ENCODE results near the gene SPI1.
A peak's percentile ranks its signal among the peaks of the same experiment; 100 is the strongest.

SPI1 gene

DNA sequence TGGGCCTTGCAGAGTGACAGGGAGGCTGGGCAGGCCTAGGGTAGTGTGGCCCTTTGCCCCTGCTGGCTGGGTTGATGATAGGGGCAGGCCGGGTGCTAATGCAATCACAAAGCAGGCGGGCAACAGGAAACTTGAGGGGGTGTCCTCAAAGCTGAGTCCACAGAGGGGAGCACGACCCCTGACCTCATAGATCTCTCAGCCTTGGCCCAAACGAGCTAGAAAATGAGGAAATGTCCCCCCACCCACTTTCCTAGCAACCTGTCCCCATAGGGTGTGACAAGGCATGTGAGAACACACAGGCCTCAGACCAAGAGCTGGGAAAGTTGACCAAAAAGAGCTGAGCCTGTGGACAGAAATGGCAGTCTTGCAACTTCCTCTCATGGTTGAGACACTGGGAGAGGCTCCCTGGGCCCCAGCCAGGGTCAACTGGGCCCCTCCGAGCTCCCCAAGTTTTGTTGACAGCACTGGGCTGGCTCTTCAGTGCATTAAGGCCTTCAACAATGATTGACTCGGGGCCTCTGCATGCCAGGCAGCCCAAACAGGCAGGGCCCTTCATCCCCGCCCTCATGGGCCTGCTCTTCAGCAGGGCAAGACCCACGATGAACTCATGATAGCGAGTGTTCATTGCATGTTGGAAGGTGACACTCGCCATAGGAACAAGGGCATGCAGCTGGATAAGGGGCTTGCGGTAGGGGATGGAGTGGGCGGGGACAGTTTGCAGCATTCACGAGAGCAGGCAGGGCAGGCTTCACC is 9.8 kb upstream of the SPI1 start:
- no peak for DNase-seq

DNA sequence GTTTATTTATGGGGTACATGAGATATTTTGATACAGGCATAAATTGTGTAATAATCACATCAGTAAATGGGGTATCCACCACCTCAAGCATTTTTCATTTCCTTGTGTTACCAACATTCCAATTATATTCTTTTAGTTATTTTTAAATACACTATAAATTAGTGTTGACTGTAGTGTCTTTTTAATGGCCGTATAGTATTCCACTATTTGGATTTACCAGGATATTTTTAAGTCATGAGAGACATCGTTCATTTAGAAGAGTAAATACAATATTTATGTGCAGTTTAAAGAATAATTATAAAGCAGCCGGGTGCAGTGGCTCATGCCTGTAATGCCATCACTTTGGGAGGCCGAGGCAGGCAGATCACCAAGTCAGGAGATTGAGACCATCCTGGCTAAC is 6.2 kb upstream of the SPI1 start:
- no peak for DNase-seq

DNA sequence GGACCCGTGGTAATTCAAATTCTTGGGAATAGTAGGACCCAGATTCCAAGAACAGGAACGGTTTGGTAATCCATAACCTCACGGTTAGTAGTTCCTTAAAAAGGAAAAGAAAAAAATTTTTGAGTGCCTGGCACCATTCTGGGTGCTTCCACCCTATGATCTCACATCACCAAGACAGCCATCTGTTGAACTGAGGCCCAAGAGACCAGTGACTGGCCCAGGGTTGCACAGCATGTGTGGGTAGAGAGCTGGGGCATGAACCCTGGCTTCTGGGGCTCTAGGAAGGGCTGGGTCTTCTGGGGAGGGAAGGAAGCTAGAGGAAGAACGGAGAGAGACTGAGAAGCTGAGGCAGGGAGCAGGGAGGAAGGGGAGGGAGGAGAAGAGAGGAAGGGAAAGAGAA is 4.7 kb upstream of the SPI1 start:
- DNase-seq, result no peak

DNA sequence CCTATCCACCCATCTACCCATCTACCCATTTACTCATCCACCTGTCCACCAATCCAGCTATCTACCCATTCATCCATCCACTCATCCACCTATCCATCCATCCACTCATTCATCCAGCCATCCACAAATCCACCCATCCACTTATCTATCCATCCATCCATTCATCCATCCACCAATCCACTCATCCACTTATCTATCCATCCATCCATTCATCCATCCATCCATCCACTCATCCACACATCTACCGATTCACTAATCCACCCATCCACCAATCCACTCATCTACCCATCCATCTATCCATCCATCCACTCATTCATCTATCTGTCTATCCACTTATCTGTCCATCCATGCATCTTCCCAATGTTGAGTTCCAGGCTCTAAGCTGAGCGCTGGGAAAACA is 1.7 kb upstream of the SPI1 start:
- no peak for DNase-seq

DNA sequence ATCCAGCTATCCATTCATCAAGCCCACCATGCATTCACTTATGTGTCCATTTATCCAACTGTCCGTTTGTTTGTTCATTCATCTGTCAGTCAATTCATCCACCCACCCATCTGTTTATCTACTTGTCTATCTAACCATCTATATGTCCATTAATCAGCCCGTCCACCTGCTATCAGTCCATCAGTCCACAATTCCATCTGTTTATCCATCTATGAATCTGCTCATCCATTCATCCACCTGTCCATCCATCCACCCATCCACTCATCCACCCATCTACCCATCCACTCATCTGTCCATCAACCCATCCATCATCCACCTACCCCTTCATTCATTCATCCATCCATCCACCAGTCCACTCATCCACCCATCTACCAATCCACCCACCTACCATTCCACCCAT is 970 bp upstream of the SPI1 start:
- DNase-seq, result no peak

DNA sequence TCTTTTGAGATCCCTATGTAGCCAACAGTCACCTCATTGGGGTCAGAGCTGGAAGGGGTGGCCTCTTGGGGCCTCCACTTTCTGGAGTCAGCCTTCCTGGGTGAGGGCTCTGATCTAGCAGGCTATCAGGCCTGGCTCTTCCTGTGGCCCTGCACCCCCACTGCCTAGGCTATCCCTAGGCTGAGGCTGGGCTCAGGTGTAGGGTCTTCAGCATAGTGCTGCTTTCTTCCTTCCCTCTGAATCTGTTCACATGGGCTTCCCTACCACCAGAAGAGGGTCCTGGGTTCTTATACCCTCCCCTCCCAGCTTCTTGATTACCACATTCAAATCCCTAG is 456 bp upstream of the SPI1 start:
- DNase-seq, result no peak

DNA sequence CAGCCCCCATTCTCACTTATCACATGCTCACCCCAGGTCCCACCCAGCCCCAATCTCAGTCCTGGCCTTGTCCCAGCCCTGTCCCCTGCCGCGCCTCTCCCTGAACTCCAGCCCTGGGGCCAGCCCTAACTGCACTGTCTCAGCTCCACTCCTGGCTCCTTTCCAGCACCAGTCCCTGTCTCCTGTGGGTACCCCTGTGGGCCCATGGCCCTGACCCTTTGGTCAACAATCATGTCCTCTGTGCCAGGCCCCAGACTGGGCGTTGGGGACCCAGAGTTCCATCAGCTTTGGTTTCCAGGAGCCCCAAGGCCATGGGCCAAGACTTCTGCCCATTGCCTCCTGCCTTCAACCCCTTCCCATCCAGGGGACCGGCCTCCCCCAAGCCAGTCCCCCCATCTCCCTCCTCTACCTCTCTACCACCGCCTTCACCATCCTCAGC is 757 bp downstream of the SPI1 start:
- no peak for DNase-seq

DNA sequence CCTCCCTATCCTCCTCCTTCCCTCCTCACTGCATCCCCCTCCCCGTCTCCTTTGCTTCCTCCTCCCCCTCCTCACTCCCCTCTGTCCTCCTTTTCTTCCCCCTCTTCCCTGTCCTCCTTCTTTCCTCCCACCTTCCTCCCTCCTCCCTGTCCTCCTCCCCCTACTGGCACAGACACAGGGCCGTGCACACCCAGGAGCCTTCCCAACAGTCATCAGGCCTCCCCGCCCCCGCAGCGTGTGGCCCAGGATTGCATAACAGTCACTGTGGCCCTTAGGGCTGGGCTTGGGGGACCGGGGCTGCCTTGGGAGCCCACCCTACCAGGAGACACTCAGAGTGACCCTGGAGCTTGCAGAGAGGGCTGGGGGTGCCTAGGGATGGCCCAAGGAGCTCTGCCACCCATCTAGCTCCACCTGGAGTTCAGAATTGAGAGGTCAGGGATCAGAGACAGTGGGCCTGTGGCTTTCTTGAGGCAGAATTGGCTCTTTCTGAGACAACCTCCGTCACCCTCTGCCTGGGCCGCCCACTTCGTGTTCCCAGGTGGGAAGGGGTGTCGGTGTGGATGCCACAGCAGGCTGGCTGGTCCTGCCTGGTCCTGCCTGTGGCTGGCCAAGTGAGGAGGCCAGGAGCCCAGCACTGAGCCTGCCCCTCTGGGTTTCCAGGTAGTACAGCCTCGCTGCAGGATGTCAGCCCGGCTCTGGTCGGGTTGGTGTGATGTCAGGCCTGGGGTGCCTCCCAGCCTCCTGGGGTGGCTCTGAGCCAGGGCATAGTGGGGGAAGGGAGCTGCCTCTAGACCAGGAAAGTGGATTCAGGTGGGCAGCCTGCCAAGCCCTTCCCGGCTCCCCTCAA is 1.6 kb downstream of the SPI1 start:
- no peak for DNase-seq

DNA sequence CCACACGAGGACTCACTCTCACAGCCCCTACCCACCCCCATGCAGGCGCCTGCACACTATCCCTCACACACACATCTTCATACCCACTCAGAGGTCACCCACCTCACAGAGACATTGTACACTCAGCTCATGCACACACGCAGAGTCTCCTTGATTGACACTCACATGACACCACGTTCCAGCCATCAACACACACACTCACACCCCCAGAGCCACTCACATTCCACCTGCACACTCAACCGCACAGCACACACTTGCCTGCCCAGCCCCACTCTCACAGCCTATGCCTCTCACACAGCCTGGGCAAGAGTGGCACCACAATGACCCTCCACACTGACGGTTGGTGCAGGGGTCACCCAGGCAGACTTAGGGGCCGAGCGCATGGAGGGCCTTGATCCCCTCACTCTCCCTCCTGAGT is 2.2 kb downstream of the SPI1 start:
- DNase-seq, result no peak

DNA sequence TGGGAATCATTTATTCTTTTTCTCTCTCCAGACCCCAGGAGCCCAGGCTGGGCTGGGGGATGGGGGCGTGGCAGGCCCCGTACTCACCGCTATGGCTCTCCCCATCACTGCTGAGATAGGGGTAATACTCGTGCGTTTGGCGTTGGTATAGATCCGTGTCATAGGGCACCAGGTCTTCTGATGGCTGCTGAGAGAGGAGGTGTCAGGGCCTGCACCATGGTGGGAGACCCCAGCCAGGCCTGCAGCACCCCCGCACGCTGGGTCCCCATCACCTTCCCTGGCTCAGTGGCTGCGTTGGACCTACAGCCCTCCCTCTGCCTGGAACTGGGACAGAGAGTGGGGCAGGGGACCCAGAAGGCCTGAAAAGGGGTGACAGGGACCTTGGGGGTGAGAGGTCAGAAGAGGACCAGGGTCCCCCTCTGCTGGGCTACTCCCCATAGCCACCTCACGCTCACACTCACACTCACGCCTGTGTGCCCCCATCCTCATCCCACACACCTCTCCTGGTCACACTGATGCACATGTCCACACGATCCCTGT is 2.7 kb downstream of the SPI1 start:
- DNase-seq, result no peak

DNA sequence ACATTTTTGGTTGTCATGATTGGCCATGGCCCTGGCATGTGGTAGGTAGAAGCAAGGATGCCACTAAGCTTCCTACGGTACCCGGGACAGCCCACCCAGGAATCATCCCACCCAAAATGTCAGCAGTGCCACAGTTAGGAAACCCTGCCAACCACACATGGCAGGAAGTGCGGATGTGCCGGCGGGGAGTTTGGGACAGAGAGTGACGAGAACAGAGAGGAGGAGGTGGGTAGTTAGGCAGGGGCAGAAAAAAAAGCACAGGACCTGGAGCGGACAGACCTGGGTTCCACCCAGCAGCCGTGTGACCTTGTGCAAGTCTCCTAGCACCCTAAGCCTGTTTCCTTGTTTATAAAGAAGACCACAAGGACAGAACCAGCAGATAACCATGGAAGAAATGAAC is 3.3 kb downstream of the SPI1 start:
- DNase-seq, result no peak

DNA sequence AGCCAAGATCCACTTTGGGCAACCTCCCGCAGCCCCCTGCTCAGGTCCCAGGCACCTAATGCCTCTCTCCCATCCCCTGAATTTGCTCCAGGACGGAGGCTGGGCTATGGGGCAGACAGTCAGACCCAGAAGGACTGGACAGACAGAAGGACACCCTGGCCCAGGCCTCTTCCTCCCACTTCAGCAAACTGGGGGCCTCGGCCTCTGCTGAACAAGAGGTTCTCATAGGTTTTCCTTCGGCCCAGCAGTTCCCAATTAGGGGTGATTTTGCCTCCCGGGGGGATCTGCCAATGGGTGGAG is 3.7 kb downstream of the SPI1 start:
- no peak for DNase-seq

DNA sequence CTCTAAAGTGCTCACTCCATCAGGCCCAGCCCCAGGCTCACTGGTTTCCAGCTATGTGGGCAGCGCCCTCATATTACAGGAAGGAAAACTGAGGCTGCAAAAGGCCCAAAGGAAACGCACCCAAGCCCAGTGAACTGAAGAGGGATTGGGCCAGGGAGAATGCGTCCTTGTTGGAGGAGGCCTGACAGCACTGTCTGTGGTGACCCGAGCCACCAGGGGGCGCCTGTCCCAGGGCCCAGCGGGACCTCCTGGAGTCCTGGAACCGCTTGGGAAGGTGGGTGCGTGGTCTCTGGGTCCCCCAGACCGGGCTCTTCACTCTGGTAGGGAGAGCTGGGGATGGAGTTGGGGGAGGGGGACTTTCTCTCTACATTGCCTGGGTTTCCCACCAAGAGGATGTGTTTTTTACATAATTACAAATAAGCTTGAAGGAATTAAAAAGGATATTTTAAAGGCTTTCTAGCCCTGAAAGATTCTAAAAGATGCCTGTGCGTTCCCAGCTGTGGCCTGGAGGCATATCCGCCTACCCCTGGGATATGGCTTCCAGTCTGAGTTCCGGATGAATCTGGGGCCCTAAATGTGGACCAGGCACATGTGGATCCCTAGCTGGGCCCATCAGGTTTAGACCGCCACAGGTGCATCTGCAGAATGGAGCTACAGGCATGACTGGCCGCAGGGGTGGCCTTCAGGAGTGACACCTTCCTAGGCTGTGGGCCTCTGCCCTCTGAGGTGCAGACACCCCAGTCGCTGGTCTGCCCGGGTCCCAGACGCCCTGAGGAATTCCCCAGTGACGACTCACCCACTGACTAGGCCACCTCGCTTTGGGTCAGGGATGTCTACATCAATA is 4.2 kb downstream of the SPI1 start:
- DNase-seq, result peak; percentile 71 to 84 (median 77)

DNA sequence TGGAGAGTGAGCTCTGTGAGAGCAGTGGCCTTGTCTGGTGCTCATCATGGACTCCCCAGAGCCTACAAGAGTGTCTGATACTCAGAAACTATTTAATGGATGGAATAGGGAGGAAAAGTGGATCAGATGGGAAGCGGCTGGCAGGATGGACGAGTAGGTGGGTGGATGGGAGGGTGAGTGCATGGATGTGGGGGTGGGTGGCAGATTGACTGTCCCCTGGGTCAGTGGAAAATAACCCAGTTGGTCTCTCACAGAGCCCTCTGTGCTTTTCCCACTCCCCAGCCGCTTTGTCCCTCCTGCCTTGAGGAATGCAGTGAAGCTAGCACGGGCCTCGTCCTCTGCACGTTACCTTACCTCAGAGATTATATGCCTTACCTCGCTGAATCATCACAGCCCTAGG is 5.9 kb downstream of the SPI1 start:
- DNase-seq, result no peak

DNA sequence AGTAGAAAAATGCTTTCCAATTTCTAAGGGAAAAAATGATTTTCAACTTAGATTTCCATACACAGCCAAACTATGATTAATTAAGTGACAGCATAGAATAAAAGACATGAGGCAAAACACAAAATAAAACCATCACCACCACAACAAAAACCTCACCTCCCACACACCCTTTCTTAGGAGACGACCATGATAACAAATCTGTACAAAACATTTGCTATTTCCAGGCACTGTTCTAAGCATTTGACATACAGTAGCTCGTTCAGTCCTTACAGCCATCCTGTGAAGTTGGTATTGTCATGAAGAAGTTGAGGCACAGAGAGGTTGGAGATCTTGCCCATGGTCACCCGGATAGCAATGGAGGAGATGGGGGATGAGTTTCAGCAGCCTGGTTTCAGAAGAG is 8.7 kb downstream of the SPI1 start:
- no peak for DNase-seq

DNA sequence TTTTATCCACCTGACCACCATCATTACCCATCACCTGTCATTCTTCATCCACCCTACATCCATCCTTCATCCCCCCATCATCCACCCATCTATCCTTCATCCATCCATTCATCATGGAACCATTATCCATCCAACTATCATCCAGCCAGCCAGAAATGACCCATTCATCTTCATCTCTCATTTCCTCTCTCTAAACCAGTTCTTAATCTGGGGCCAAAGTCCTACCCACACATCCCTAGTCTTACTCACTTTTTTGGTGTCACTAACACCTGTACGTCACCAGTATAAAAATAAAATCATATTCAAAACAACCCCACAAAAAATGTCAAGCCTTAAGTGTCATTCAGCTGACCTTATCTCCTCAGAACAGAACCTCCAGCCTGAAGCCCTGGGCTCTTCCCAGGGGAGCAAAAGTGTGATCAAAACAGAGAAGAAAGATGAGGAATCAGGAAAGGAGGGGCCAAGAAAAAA is 12.3 kb downstream of the SPI1 start:
- DNase-seq, result no peak

DNA sequence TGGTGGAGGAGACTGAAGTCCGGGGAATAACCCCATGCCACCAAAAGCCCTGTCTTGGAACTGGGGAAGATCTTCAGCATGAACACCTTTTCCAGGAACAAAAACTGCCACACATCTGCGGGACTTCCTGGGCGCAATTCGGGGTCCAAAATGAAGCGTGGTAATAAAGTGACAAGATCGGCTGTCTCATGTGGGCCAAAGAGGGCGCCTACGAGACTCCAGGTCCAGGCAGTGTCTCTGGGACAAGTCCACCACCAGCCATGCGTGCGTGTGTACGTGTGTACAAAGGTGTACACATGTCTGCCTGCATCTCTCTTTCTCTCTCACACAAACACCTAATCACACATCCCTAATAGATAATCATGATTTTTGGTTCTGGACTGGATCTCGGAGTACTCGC is 16.9 kb downstream of the SPI1 start:
- no peak for DNase-seq

DNA sequence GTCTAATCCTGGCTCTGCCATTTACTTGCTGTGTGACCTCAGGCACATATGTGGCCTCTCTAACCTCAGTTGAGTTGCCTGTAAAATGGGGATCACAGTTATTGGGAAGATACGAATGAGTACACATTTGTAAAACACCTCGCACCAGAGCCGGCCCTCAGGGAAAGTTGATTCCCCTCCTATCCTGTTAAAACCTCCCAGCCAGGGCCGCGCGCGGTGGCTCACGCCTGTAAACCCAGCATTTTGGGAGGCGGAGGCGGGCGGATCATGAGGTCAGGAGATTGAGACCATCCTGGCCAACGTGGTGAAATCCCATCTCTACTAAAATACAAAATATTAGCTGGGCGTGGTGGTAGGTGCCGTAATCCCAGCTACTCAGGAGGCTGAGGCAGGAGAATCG is 18.0 kb downstream of the SPI1 start:
- DNase-seq, result no peak

DNA sequence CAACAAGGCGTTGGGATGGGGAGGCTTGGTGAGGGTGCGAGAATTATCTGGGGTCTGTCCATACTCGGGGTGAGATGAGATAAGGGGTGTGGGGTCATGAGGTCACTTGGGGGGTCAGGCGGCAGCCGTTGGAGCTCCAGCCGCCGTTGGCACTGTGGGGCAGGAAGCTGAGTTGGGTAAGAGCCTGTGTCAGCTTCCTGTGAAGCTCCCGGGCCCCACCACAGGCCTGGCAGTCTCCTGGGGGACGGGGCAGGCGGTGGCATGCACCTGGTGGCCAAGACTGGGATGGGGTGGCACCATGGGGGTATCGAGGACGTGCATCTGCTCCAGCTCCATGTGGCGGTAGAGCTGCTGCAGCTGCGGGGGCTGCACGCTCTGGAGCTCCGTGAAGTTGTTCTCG is 18.8 kb downstream of the SPI1 start:
- peak in 1 of 5 donors; percentile 50 for DNase-seq

DNA sequence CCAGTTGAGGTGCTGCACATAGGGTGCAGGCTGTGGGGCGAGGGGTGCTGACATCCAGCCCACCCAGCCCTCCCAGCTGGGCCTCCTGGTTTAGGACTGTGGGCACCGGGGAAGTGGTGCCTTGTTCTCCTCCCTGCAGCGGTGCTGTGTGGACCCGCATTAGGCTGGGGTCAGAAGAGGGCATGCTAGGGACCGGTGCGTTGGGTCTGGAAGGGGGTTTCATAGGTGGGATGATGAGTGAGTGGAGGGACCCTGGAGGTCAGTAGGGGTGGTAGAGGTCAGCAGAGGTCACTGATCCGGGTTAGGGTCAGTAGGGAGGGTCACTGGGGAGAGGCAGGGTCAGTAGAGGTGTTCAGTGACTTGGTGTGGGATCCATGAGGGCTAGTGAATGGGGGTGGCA is 19.2 kb downstream of the SPI1 start:
- DNase-seq, result no peak

DNA sequence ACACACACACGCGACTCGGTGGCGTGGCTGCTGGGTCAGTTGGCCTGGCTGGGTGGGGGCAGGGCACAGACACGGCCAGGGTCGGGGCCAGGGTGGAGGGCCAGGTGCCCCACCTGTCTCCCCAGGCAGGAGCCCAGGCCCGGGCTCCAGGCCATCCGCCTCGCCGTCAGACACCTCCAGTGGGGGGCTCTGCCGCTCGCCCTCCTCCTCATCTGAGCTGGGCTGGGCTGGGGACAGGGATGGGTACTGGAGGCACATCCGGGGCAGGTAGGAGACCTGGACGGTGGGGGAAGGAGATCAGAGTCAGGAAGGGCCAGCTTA is 19.7 kb downstream of the SPI1 start:
- no peak for DNase-seq

DNA sequence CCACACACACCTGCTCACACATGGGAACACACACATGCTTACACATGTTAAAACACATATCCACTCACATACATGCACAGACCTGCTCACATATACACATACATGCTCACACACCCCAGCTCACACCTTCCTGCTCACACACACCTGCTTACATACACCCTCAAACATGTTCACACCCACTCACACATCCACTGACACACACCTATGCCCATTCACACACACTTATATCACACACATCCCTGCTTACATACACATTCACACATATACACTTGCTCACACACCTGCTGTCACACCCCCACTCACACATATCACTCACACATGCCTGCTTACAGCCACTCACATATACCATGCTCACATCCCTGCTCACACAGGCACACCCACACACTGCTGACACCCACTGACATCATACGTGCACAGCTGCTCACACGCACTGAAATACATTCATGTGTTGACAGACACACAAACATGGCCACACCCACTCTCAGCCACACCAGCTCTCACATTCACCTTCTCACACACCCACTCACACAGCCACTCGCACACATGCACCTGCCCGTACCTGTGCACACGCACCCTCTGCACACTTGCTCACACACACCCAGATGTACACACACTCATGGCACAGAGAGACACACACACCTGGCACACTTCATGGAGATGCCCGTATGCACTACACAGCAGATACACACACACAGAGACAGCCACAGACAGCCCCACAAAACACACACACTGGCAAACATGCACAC is 20.2 kb downstream of the SPI1 start:
- DNase-seq, result no peak

DNA sequence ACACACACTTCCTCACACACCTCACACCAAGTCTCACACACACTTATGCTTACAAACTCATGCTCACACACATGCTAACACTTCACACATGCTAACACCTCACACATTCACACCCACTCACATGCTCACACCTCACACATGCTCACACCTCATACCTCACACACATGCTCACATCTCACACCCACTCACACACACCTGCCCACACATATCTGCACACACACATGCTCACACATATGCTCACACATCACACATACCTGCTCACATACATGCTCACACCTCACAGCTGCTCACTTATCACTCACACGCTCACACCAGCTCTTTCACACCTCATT is 21.4 kb downstream of the SPI1 start:
- DNase-seq, result no peak
